ENCODE results near the gene PDLIM5.
"Not testable (repeated sequence)": the region's sequence is repeated elsewhere in the genome, so short reads cannot be mapped to it uniquely, and the experiment has no call there.

Gene PDLIM5

DNA sequence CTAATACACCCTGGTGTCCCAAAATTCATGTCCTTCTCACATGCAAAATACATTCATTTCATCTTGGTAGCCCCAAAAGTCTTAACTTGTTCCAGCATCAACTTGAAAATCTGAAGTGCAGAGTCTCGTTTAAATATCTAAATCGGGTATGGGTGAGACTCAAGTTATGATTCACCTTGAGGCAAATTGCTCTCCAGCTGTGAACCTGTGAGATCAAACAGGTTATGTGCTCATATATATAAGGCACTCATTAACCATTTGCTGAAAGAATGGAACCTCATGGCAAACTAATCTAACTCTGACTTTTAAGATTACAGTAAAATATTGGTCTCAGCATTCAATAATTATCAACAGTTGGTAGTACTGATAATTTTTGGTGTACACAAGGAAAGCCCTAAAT is 55.5 kb downstream of the PDLIM5 start:
- no peak for TF ChIP-seq POLR2A (IDR thresholded peaks at IDR 0.05; ENCODE audit: low read depth, low read length)
- no peak for FAIRE-seq

DNA sequence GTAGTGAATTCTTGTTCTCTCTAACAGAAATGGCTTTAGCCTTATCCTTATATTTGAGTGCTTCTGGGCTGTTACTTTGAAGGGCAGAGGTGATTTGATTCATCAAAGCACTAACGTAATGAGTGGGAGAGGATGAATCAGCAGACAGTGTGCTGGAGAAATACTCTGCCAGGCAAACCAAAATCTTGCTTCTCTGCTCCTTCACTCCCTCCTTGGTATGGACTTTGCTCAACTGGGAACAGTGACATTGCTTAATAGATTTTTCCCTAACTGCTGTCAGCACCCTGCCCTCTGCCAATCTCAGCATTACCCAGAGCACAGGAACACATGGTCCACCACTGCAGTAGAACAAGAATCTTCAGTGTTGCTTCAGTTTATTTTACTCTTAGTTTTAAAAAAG is 56.0 kb downstream of the PDLIM5 start:
- FAIRE-seq: peak; percentile 96
- no peak for TF ChIP-seq POLR2A (IDR thresholded peaks at IDR 0.05; ENCODE audit: low read depth, low read length)
- DNase-seq (ENCODE audit: insufficient read length, low spot score): no peak

More for the DNA sequence above, 55.5 kb downstream of the PDLIM5 start:
- DNase-seq (ENCODE audit: insufficient read length, low spot score): no peak

DNA sequence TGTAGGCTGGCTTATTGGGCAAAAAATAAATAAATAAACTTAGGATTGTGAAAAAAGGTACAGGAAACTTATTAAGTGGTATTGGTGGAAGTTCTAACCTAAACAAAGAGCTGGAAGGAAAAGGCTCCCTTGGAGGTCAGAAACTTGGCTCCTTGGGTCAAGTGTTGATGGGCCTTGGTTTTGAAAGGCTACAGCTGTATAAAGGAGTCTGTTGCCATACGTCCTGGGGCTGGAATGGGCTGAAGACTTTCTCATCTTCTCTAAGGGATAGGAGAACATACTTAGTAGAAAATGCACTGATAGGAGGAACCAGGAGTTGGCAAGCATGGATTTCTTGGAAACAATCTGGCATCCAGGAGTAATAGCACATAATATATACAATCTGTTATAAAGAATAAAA is 56.6 kb downstream of the PDLIM5 start:
- no peak for TF ChIP-seq POLR2A (IDR thresholded peaks at IDR 0.05; ENCODE audit: low read depth, low read length)
- DNase-seq (ENCODE audit: insufficient read length, low spot score): no peak
- FAIRE-seq: no peak

DNA sequence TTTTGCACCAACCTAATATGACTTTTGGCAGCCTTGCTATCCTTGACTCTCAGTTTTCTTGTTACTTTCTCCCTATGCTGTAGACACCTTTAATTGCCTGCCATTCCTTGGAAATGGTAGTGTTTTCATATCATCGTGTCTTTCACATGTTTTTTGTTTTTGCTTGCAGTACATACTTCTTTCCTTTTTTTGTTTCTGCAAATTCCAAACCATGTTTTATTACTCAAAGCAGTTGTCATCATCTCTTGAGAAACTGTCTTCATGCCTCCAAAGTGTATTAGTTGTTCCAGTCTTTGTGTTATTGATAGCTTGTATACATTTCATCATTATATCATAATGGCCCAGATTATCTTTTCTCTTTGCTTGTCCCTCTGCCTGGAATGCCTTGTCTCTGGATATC is 57.1 kb downstream of the PDLIM5 start:
- no peak for DNase-seq (ENCODE audit: insufficient read length, low spot score)
- no peak for FAIRE-seq
- no peak for TF ChIP-seq POLR2A (IDR thresholded peaks at IDR 0.05; ENCODE audit: low read depth, low read length)

DNA sequence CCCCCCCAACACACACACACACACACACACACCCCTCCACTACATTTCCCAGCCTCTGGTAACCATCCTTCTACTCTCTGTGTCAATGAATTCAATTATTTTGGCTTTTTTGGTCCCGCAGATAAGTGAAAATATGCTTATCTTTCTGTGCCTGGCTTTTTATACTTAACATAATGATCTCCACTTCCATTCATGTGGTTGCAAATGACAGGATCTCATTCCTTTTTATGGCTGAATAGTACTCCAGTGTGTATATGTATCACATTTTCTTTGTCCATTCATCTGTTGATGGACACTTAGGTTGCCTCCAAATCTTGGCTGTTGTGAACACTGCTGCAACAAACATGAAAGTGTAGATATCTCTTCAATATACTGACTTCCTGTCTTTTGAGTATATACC is 59.8 kb downstream of the PDLIM5 start:
- no peak for TF ChIP-seq POLR2A (IDR thresholded peaks at IDR 0.05; ENCODE audit: low read depth, low read length)
- no peak for FAIRE-seq
- DNase-seq (ENCODE audit: insufficient read length, low spot score): no peak

DNA sequence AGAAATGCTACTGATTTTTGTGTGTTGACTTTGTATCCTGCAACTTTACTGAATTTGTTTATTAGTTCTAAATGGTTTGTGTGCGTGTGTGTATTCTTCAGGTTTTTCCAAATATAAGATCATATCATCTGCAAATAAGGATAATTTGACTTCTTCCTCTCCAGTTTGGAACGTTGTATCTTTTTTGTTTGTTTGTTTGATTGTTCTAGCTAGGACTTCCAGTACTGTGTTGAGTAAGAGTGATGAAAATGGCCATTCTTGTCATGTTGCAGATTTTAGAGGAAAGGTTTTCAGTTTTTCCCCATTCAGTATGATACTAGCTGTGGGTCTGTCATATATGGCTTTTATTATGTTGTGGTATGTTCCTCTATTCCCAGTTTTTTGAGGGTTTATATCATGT is 61.8 kb downstream of the PDLIM5 start:
- not testable (repeated sequence) for DNase-seq (ENCODE audit: insufficient read length, low spot score); FAIRE-seq

DNA sequence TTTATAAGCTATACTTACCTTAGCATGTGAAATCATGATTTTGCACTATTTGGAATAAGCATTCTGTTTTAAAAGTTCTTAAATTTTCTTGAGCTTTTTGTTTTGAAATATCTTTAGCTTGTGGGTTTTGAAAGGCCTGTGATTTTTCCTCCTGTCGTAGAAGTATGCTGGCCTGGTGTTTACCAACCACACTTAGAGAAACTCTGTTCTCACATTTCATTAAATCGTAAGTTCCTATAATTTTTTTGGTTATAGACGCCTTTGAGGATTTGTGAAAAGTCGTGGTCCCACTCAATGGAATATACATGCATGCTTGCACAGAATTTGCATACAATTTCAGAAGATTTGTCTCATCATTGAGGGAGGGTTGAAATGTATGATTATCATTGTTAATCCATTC is 63.6 kb downstream of the PDLIM5 start:
- FAIRE-seq: no peak

DNA sequence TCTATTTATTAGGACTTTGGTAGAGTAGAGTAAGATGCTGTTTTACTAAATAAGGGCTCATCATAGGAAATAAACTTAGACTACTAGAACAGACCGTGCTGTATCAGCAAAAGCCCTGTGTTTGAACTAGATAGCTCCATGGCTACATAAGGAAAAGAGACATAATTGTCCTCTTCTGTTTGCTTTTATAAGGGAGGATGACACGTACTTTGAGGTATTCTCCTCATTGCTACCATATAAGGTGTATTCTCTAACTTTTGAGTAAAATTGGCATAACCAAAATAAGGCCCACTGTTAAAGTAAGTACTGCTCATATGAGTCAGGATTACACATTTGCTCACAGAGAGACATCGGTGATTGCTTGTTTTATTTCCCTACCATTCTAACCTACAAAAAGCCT is 64.3 kb downstream of the PDLIM5 start:
- TF ChIP-seq POLR2A (IDR thresholded peaks at IDR 0.05; ENCODE audit: low read depth, low read length): no peak
- no peak for DNase-seq (ENCODE audit: insufficient read length, low spot score)
- FAIRE-seq: no peak

More for the DNA sequence above, 63.6 kb downstream of the PDLIM5 start:
- no peak for TF ChIP-seq POLR2A (IDR thresholded peaks at IDR 0.05; ENCODE audit: low read depth, low read length)
- DNase-seq (ENCODE audit: insufficient read length, low spot score): no peak

DNA sequence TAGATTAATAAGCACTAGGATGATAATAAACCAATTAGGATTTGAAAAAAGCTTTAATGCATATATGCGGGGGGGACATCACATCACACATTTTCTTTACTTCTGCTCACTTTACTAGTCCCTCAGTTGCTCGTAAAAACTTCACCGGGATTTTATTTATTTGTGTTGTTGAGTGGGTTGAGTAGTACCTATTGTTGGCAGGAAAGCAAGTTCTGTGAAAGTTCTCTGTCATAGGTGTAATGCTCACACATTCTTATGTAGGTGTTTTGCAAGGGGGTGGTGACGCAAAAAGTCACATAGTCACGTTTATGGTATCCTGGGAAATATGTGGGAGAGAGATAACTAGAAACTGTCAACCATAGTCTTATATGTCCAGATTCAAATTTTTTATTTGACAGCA is 65.3 kb downstream of the PDLIM5 start:
- DNase-seq (ENCODE audit: insufficient read length, low spot score): no peak
- no peak for TF ChIP-seq POLR2A (IDR thresholded peaks at IDR 0.05; ENCODE audit: low read depth, low read length)
- FAIRE-seq: no peak

DNA sequence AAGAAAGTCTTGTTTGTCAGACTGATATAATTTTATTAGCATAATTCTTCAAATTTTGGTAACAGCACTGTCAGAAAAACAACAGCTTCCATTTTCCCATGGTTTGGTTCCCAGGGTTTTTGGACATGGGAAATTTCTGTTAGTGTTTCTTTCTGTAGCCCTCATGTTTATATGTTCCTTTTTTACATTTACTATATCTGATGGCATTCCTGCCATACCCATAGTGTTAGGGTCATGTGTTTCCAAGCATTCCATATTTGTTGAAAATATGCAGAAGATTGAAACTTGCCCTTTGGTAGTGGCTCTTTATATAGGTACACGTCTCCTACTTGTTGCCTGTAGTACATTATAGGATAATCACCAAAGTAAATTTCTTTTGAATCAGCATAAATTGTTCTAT is 65.8 kb downstream of the PDLIM5 start:
- TF ChIP-seq POLR2A (IDR thresholded peaks at IDR 0.05; ENCODE audit: low read depth, low read length): no peak
- DNase-seq (ENCODE audit: insufficient read length, low spot score) (no peak), FAIRE-seq (no peak)

DNA sequence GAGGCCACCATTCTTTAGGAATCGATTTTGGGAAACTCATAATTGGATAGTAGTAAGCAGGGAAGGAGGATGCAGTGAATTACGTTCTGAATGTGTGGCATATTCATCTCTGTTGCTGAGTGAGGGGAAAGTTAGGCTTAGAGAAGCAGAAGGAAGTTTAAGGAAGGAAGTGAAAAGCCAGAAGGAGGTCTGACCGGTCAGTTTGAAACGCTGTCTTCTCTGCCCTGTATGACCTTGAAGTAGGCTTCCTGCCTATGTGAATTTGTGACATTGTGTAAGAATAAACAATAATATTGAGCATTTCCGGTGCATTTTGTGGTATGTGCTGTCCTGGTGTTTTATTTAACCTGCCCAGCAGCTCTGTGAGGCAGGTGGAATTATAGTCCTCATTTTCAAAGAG is 67.3 kb downstream of the PDLIM5 start:
- FAIRE-seq (no peak), DNase-seq (ENCODE audit: insufficient read length, low spot score) (no peak)
- no peak for TF ChIP-seq POLR2A (IDR thresholded peaks at IDR 0.05; ENCODE audit: low read depth, low read length)

DNA sequence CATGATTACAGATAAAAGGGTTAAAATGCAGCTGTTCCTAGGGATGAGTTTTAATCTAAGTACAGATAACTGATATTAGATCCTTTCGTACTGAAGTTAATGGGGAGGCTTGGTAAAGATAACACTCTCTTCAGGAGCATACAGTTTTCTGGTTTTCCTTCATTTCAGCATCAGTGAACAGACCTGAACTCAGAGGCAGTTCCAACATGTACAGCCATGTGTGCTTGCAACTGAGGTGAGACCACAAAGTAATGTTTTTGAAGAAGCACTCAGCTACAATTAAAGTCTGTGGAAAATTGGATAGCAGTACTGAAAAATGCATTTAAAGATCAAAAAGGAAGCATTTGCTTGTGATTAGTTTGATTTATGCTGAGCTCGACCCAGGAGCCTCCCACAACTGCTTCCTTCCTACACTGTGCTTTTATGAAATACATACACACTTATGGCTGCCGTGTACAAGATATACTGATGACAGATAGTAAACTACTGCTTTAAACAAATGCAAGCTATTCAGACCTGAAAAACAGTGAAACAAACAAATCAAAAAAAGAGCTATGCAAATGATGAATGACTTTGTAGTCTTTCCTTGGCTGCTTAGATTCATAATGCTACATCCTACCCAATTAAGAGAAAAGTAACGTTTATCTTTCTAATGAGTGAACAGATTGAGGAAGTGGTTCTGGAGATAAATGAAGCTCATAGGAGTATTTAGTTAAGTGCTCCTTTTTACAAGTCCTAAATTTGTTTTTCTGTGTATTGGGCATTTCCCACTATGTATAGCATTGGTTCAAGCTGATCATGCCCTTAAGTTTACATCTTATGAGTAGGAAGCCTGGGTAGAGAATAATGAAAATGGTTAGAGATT is 68.4 kb downstream of the PDLIM5 start:
- no peak for TF ChIP-seq POLR2A (IDR thresholded peaks at IDR 0.05; ENCODE audit: low read depth, low read length)
- DNase-seq (ENCODE audit: insufficient read length, low spot score): no peak
- FAIRE-seq: no peak

DNA sequence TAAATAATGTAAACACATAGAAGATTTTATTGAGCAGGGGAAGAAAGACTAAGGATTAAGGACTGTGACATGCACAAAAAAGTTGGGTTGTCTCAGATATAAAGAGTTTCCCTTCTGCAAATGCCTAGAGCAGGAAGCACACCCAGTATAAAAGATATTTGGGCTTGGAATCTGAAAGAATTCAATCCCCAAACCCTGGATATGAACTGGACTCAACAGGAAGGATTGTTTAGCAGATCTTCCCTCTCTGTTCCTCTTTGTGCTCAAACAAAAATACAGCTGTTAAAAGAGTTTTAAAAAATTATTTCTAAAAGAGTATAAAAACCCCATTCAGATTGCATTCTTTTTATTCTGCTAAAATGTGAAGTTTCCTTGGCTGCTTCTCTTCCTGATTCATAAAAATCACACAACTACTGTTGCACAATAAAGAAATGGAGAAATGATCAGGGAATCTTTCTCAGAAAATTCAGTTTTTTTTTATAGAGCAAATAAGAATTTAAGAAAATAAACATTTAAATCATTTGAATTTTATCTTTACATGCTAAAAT is 71.4 kb downstream of the PDLIM5 start:
- no peak for TF ChIP-seq POLR2A (IDR thresholded peaks at IDR 0.05; ENCODE audit: low read depth, low read length)
- FAIRE-seq (no peak), DNase-seq (ENCODE audit: insufficient read length, low spot score) (no peak)

DNA sequence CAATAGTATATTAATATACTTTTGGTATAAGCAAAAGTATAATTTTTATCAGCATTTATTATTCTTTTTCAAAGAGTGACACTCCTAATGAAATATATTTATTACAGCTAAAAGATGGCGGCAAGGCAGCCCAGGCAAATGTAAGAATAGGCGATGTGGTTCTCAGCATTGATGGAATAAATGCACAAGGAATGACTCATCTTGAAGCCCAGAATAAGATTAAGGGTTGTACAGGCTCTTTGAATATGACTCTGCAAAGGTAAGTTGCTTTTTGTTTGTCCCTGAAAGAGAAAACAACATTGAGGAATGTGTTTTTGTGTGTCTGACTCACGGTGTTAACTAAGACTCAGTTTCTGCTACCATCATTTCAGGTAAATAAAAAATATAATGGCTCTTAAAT is 71.9 kb downstream of the PDLIM5 start:
- no peak for DNase-seq (ENCODE audit: insufficient read length, low spot score)
- no peak for FAIRE-seq
- TF ChIP-seq POLR2A (IDR thresholded peaks at IDR 0.05; ENCODE audit: low read depth, low read length): no peak

DNA sequence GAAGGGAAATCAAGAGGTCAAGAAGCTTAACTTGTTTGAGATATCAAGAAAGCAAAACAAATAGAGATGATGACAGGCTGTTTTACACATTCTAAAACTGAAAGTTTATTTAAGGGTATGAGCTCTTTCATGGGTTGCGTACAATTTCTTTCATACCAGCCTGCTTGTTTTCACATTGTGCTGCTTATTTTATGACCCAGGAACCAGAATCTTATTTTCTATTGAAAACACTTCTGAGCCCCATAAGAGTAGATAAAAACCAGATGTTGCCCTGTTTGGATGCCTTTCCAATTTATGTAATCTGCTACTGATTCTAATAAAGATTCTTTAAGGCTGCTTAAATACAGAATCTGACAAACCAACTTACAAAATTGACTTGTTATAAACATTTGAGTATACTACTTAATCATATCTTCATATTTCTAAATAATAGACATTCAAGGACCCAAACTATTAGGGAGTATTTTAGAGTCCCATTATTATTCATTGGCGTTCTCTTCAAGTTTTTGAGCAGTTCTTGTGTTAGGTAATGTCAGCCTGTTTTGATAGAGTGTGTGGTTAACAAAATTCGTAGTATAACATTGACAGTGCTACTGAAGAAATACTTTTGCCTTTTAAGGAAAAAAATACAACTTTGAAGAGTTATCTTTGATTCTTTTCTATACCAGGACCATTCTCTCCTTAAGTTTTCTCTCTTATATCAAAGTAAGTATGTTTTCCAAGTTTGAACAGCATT is 74.4 kb downstream of the PDLIM5 start:
- DNase-seq (ENCODE audit: insufficient read length, low spot score) (no peak), FAIRE-seq (no peak)
- TF ChIP-seq POLR2A (IDR thresholded peaks at IDR 0.05; ENCODE audit: low read depth, low read length): no peak
